Erythroblast (primary cell): Measurements from ENCODE around the gene MYOD1.

Experiments
- GATA1 ChIP-seq: IDR thresholded peaks from 2 replicates; pipeline ENCODE4 v1.6.1; 2011; ENCODE audit warnings: low read depth, mild to moderate bottlenecking, control low read depth, low read length, moderate library complexity
- POLR2A ChIP-seq: IDR thresholded peaks from 2 replicates; pipeline ENCODE4 v1.6.1; 2011; ENCODE audit warnings: mild to moderate bottlenecking, low read length

GRCh38 chr11:17736930-17737817, 17.8 kb downstream of the MYOD1 start:
- TF ChIP-seq POLR2A (no peak), GATA1 (no peak)
